ENCODE results near the gene CIAO2B.

Gene CIAO2B

DNA sequence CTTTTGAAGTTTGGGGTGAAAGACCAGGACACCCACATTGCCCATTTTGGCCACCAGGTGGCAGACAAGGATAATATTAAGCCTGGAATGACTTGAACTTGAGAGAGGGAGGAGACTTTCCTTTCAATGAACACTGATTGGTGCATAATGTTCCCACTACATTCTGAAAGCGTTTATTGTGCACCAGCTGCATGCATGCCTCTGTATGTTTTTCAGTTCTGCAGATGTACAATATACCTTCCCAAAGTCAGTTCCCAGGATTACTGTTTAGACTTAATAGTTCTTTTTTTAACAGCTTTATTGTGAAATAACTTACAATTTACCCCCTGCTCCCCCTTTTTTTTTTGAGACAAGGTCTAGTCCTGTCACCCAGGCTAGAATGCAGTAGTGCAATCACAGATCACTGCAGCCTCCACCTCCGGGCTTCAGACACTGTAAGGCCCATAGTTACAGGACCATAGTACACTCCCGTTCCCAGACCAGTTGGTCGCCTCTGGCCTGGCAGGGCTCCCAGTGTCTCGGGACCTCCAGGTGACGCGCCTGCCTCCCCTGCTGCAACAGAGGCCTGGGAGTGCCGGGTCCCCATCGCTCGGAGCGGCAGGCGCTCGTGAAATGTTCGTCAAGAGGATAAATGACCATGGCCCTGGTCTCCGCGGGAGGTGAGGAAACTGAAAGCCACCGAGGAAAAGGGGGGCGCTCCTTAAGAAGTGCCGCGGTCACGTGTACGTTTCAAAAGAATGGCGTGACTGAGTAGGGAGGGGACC is 13.3 kb upstream of the CIAO2B start:
- Histone ChIP-seq H3K4me3 (replicated peaks; ENCODE audit: insufficient read depth, low read length) (peak overlapping the region; percentile 22), H3K27ac (replicated peaks) (no peak overlapping the region), H3K27me3 (ENCODE audit: insufficient read depth, poor library complexity, severe bottlenecking) (peaks cover 28% of the 10 kb centered on the region)
- TF ChIP-seq, protein P1, sequence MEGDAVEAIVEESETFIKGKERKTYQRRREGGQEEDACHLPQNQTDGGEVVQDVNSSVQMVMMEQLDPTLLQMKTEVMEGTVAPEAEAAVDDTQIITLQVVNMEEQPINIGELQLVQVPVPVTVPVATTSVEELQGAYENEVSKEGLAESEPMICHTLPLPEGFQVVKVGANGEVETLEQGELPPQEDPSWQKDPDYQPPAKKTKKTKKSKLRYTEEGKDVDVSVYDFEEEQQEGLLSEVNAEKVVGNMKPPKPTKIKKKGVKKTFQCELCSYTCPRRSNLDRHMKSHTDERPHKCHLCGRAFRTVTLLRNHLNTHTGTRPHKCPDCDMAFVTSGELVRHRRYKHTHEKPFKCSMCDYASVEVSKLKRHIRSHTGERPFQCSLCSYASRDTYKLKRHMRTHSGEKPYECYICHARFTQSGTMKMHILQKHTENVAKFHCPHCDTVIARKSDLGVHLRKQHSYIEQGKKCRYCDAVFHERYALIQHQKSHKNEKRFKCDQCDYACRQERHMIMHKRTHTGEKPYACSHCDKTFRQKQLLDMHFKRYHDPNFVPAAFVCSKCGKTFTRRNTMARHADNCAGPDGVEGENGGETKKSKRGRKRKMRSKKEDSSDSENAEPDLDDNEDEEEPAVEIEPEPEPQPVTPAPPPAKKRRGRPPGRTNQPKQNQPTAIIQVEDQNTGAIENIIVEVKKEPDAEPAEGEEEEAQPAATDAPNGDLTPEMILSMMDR (IDR thresholded peaks at IDR 0.05; ENCODE audit: insufficient read depth, low read length), result peak; percentile 83
- TF ChIP-seq, protein P2, sequence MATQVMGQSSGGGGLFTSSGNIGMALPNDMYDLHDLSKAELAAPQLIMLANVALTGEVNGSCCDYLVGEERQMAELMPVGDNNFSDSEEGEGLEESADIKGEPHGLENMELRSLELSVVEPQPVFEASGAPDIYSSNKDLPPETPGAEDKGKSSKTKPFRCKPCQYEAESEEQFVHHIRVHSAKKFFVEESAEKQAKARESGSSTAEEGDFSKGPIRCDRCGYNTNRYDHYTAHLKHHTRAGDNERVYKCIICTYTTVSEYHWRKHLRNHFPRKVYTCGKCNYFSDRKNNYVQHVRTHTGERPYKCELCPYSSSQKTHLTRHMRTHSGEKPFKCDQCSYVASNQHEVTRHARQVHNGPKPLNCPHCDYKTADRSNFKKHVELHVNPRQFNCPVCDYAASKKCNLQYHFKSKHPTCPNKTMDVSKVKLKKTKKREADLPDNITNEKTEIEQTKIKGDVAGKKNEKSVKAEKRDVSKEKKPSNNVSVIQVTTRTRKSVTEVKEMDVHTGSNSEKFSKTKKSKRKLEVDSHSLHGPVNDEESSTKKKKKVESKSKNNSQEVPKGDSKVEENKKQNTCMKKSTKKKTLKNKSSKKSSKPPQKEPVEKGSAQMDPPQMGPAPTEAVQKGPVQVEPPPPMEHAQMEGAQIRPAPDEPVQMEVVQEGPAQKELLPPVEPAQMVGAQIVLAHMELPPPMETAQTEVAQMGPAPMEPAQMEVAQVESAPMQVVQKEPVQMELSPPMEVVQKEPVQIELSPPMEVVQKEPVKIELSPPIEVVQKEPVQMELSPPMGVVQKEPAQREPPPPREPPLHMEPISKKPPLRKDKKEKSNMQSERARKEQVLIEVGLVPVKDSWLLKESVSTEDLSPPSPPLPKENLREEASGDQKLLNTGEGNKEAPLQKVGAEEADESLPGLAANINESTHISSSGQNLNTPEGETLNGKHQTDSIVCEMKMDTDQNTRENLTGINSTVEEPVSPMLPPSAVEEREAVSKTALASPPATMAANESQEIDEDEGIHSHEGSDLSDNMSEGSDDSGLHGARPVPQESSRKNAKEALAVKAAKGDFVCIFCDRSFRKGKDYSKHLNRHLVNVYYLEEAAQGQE (IDR thresholded peaks at IDR 0.05; ENCODE audit: insufficient replicate concordance, low read depth), result no peak
- no peak for TF ChIP-seq GABPA (IDR thresholded peaks at IDR 0.05; ENCODE audit: low read depth)
- DNase-seq (ENCODE audit: low read depth in 1 of 2, low spot score in 1 of 2), result peak; percentile 38 to 79

DNA sequence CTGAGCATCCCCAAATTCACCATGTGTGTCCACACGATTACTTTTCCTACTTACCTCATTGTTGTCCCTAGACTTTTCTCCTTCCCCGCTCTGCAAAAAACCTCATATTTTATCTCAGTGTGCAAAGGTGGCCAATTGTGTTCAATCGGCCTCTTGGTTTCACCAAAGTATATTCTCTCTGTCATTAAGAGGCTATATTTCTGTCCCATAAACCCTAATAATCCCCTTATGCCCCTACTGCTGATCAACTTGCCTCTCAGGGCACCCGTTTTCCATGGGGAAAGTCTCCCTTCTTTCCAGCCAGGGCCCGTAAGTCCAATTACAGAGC is 12.7 kb upstream of the CIAO2B start:
- no peak for DNase-seq (ENCODE audit: low read depth in 1 of 2, low spot score in 1 of 2)
- H3K4me3 ChIP-seq (replicated peaks; ENCODE audit: insufficient read depth, low read length), result no peak overlapping the region
- H3K27me3 ChIP-seq (ENCODE audit: insufficient read depth, poor library complexity, severe bottlenecking), result peaks cover 28% of the 10 kb centered on the region
- no peak overlapping the region for H3K27ac ChIP-seq (replicated peaks)
- TF ChIP-seq, protein P2 (IDR thresholded peaks at IDR 0.05; ENCODE audit: insufficient replicate concordance, low read depth), result no peak
- TF ChIP-seq SPI1 (IDR thresholded peaks at IDR 0.05; ENCODE audit: borderline replicate concordance, low read depth) (no peak), POLR2AphosphoS5 (IDR thresholded peaks at IDR 0.05; ENCODE audit: low read depth) (no peak), GABPA (IDR thresholded peaks at IDR 0.05; ENCODE audit: low read depth) (no peak)
- TF ChIP-seq, protein P1 (IDR thresholded peaks at IDR 0.05; ENCODE audit: insufficient read depth, low read length), result no peak

DNA sequence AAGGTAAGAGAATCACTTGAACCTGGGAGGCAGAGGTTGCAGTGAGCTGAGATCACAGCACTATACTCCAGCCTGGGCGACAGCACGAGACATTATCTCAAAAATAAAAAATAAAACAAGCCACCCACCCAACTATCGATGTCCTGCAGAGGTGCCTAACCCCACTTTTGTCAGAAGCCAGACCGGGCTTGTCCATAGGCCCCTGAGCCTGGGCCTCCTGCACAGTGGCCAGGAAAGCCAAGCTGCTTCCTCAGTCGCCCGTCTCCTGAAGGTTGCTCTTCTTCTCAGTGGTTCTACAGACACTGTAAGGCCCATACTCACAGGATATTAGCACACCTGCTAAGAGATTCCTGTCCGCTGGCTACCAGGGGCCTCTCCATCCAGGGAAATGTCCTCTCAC is 12.3 kb upstream of the CIAO2B start:
- H3K27ac ChIP-seq (replicated peaks), result no peak overlapping the region
- no peak overlapping the region for H3K4me3 ChIP-seq (replicated peaks; ENCODE audit: insufficient read depth, low read length)
- H3K27me3 ChIP-seq (ENCODE audit: insufficient read depth, poor library complexity, severe bottlenecking), result peaks cover 28% of the 10 kb centered on the region
- TF ChIP-seq POLR2AphosphoS5 (IDR thresholded peaks at IDR 0.05; ENCODE audit: low read depth) (no peak), GABPA (IDR thresholded peaks at IDR 0.05; ENCODE audit: low read depth) (no peak), SPI1 (IDR thresholded peaks at IDR 0.05; ENCODE audit: borderline replicate concordance, low read depth) (no peak)
- TF ChIP-seq, protein P2 (IDR thresholded peaks at IDR 0.05; ENCODE audit: insufficient replicate concordance, low read depth), result no peak
- TF ChIP-seq, protein P1 (IDR thresholded peaks at IDR 0.05; ENCODE audit: insufficient read depth, low read length), result no peak
- DNase-seq (ENCODE audit: low read depth in 1 of 2, low spot score in 1 of 2), result no peak
